PC-9 (cell line): ENCODE results near the gene MOV10L1.

Experiments
- CTCF ChIP-seq: fragments of 200-600 bp; sonication (generic); conservative IDR thresholded peaks from 2 replicates; pipeline ENCODE4 v1.6.1; 2017; ENCODE audit warnings: mixed run types, antibody characterized with exemption, mild to moderate bottlenecking, moderate library complexity
- EZH2 ChIP-seq: fragments of 200-600 bp; sonication (generic); IDR thresholded peaks from 2 replicates; pipeline ENCODE4 v1.8.0; 2017; ENCODE audit warnings: antibody characterized with exemption, low read depth

- no peak for TF ChIP-seq CTCF
- no peak for TF ChIP-seq EZH2
These were observed 95.7 kb downstream of the MOV10L1 start, which contains the start of gene TRABD for GRCh38 chr22:50185375-50186087.
